Activated T-helper 17 cell treated with anti-CD3 and anti-CD28 coated beads, Interleukin-2, amount 50 U/mL, for 72 hours (primary cell): Measurements from ENCODE around the gene TUT1. TPM values are rescaled to one million over a fixed set of nuclear protein-coding genes. Genes with fewer than 3 reads are reported as not detected.
"Not testable (repeated sequence)": the region's sequence is repeated elsewhere in the genome, so short reads cannot be mapped to it uniquely, and the experiment has no call there.

Experiments
- ATAC-seq: fragments of 150-1000 bp; cut with Tn5 transposase; replicated peaks from 2 replicates; pipeline ENCODE4 v1.10.0; 2021; ENCODE audit warnings: mild to moderate bottlenecking, moderate library complexity
- H3K27ac Mint-ChIP-seq: one replicate; pipeline ENCODE4 v1.8.0; 2022; ENCODE audit warnings: mixed read lengths
- H3K27me3 Mint-ChIP-seq: one replicate; pipeline ENCODE4 v1.8.0; 2022; ENCODE audit warnings: mixed read lengths
- H3K36me3 Mint-ChIP-seq: one replicate; pipeline ENCODE4 v1.8.0; 2022; ENCODE audit warnings: low read depth, mild to moderate bottlenecking, mixed read lengths
- H3K4me1 Mint-ChIP-seq: one replicate; pipeline ENCODE4 v1.8.0; 2022; ENCODE audit warnings: mixed read lengths
- H3K4me3 Mint-ChIP-seq: one replicate; pipeline ENCODE4 v1.8.0; 2022; ENCODE audit warnings: mild to moderate bottlenecking, mixed read lengths
- H3K9me3 Mint-ChIP-seq: one replicate; pipeline ENCODE4 v1.8.0; 2022; ENCODE audit warnings: mixed read lengths
- total RNA-seq, 2 donors: library from RNA; stranded (reverse); gene quantifications; one replicate each; pipeline ENCODE4 v1.2.3, GENCODE V29; 2022

TUT1 gene
- total RNA-seq, 2 donors from 2014 or later: 23.8 to 25.7 TPM

DNA sequence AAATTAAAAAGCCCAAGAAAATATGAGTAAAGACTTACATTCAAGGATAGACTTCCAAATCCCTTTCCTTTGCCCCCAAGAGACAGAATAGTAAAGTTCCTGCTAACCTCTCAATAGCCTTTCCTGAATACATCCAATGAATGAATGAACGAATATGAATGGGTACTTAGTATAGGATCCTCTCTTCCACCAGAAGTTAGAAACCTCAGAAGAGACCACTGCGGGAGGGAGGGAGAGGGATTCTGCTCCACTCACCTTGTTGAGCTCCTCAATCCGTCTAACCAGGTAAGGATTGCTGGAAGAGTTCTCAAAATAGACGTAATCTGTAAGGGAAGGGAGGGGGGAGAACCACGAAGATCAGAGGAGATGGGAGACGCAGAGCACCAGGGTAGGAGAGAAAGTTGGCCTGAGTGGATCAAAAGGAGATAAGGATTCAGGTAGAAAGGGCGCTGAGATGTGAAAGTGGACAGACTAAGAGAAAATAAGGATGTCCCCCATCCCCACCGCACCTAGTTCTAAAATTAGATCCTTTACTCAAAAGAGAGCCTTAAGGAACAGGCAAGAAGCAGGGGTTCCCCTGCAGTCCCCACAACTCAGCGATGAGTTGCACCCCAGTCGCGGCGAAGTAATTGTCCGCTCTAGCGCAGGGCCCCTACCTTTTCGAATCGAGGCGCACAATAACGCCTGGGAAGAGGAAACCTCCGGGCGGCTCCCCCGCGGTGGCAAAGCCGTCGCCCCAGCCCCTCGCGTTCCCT is 9.2 kb upstream of the TUT1 start:
- H3K27ac Mint-ChIP-seq: peak overlapping the region; percentile 86
- H3K36me3 Mint-ChIP-seq: peaks cover 91% of the 10 kb centered on the region
- peaks cover 37% of the 10 kb centered on the region for H3K4me1 Mint-ChIP-seq
- no peak for ATAC-seq
- H3K9me3 Mint-ChIP-seq: no peaks in the 10 kb centered on the region
- H3K4me3 Mint-ChIP-seq: peak overlapping the region; percentile 90
- H3K27me3 Mint-ChIP-seq: no peaks in the 10 kb centered on the region

GRCh38 chr11:62599901-62600300 is 8.6 kb upstream of the TUT1 start:
- Mint-ChIP-seq H3K4me3 (peak overlapping the region; percentile 90), H3K4me1 (peaks cover 37% of the 10 kb centered on the region), H3K27ac (peak overlapping the region; percentile 86), H3K36me3 (peaks cover 91% of the 10 kb centered on the region), H3K27me3 (no peaks in the 10 kb centered on the region), H3K9me3 (no peaks in the 10 kb centered on the region)
- no peak for ATAC-seq

DNA sequence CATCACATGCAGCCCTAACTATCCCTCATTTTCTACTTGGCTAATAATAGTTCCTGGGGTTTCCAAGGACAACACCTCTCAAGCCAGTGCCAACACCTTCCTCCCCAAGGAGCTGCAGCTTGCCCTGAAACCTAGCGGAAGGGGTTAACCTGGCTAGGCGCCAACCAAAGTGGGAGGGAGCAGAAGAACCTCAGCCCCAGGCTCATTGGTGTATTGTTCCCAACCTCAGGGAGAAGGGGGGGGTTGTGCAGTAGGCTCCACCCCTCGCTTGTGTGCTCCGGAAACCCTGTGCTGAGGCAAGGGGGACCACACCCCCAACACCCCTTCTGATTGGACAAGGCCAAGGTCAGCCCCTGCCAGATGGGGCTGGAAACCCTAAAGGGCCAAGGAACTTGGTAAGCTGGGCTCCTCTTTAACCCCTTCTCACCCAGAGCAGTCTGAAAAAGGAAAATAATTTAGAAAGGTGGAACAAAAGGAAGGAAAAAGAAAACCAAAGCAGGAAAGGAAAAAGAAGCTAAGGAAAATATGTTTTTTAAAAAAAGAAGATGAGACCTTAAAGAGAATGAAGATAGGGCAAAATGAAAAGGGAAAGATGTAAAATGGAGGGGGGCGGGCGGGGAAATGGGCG is 7.9 kb upstream of the TUT1 start:
- Mint-ChIP-seq H3K4me1 (peaks cover 37% of the 10 kb centered on the region), H3K9me3 (no peaks in the 10 kb centered on the region), H3K4me3 (peak overlapping the region; percentile 90), H3K27me3 (no peaks in the 10 kb centered on the region), H3K36me3 (peaks cover 91% of the 10 kb centered on the region), H3K27ac (peak overlapping the region; percentile 86)
- ATAC-seq: peak; percentile 80

GRCh38 chr11:62595124-62595523 is 3.8 kb upstream of the TUT1 start:
- Mint-ChIP-seq H3K4me3 (no peak overlapping the region), H3K27ac (peak overlapping the region; percentile 69), H3K27me3 (no peaks in the 10 kb centered on the region), H3K4me1 (peaks cover 45% of the 10 kb centered on the region), H3K36me3 (peaks cover 89% of the 10 kb centered on the region), H3K9me3 (no peaks in the 10 kb centered on the region)
- ATAC-seq: no peak

DNA sequence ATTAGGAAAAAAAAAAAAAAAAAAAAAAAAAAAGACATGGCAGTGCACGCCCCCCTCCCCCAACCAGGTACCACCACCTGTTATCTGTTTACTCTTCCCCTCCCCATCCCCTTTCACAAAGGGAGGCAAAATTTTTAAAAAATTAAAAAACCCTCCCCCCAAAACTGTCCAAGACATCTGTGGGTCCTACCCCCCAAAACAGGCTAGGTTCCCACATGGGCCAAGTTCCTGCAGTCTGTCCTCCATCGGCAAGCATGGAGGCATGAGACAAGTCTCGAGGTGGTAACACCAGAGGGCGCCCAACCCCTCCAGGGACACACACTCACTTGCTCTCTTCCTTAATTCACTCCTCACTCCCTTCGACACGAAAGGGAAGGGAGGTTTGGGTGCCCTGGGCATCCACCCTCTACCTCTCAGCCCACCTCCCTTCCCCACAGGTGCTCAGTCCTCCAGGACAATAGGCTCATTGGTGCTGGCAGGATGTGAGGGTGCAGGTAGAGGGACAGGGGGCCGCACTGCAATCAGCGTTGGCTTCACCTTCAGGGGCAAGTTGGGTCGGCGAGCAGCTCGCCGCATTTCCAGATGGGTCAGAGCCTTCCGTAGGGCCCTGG is 2.2 kb upstream of the TUT1 start:
- ATAC-seq: peak; percentile 25
- Mint-ChIP-seq H3K4me1 (peaks cover 29% of the 10 kb centered on the region), H3K9me3 (no peaks in the 10 kb centered on the region), H3K36me3 (peaks cover 84% of the 10 kb centered on the region), H3K27me3 (no peaks in the 10 kb centered on the region), H3K4me3 (peak overlapping the region; percentile 91), H3K27ac (peak overlapping the region; percentile 72)

DNA sequence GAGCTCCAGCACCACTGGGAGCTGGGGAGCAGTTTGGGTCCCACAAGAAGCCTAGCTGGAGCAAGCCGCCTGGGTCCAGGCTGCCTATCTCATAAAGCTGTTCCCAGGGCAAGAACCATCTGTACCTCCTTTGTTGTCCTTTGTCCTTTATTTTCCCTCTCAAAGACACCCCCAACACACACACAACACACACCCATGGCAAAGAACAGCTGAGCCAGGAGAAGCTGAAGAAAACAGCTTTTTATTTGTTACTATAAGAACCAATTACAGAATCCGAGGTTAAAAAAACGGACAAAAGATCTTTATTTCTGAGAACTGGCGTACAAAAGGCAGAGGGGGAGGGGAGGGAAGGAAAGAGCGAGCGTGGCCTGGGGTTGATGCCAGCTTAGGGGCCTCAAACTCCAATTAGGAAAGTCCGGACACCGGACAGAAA is 1.7 kb upstream of the TUT1 start:
- H3K4me1 Mint-ChIP-seq: peaks cover 26% of the 10 kb centered on the region
- H3K27ac Mint-ChIP-seq: peak overlapping the region; percentile 72
- no peaks in the 10 kb centered on the region for H3K27me3 Mint-ChIP-seq
- no peak for ATAC-seq
- no peaks in the 10 kb centered on the region for H3K9me3 Mint-ChIP-seq
- peak overlapping the region; percentile 91 for H3K4me3 Mint-ChIP-seq
- H3K36me3 Mint-ChIP-seq: peaks cover 84% of the 10 kb centered on the region

DNA sequence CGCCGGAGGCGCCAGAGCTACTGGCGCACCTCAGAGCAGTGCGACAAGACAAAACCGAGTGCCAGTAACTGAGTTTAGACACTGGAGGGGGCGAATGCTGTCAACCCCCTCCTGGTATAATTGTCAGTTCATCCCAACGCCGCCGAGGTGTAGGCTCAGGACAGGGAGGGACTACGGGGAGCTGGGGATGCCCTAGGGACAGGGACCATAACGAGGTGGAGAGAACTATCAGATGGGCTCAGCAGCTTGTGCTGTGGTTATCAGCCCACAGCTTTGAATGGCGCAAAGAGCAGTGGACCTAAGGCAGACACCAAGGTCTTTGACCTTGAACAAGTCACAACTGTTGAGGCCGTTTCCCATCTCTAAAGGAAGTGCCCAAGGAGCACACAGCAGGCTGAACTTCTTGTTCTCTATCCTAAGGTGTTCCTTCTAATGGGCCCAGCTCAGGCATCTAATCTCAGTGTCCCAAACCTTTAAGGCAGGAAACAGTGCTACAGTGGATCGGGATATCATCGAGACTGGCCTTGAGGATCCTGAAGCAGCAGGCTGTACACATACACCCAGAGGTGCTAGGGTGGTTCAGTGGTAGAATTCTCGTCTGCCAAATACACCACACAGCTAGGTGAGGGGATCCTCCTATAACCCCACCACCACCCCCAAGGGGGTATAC is 958 bp upstream of the TUT1 start:
- Mint-ChIP-seq H3K9me3 (no peaks in the 10 kb centered on the region), H3K27ac (peak overlapping the region; percentile 91), H3K27me3 (no peaks in the 10 kb centered on the region), H3K4me3 (peak overlapping the region; percentile 91), H3K4me1 (peaks cover 20% of the 10 kb centered on the region), H3K36me3 (peaks cover 84% of the 10 kb centered on the region)
- no peak for ATAC-seq

DNA sequence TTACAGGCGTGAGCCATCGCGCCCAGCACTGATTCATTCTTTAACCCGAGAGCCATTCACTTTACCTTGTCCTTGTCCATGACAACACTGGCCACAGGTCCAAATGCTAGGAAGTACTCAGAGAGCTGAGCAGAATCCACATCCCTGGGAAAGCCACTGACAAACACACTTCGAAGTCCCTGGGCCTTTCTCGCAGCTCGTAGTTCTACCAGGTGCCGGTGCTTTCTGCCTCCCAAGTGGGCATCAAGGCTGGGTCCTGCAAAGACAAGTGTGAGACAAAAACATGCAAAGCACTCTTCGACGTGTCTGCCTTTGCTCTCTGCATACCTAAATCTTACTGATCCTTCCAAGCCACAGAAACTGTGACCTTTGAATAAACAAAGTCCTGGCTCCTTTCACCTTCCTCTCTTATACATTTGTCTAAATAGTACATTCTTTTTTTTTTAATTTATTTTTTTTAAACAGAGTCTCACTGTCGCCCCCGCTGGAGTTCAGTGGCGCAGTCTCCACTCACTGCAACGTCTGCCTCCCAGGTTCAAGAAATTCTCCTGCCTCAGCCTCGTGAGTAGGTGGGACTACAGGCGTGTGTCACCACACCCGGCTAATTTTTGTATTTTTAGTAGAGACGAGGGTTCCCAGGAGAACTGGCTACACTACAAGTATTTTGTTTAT is 2.2 kb downstream of the TUT1 start:
- H3K4me1 Mint-ChIP-seq: peaks cover 17% of the 10 kb centered on the region
- ATAC-seq: no peak
- H3K27me3 Mint-ChIP-seq: no peaks in the 10 kb centered on the region
- H3K9me3 Mint-ChIP-seq: no peaks in the 10 kb centered on the region
- H3K36me3 Mint-ChIP-seq: peaks cover 80% of the 10 kb centered on the region
- H3K4me3 Mint-ChIP-seq: peak overlapping the region; percentile 91
- no peak overlapping the region for H3K27ac Mint-ChIP-seq

DNA sequence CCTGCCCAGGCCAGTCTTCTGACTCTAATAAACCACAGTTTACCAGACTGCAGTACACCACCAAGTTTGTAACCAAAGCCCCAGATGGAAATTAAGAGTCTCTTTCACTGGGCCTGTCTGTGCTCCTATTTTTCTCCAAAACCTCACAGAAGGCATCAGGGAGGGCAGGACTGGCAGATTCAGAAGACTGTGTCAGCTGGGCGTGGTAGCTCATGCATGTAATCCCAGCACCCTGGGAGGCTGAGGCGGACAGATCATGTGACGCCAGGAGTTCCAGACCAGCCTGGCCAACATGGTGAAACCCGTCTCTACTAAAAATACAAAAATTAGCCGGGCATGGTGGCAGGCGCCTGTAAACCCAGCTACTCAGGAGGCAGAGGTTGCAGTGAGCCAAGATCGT is 6.0 kb downstream of the TUT1 start:
- not testable (repeated sequence) for H3K9me3 Mint-ChIP-seq, ATAC-seq, H3K4me1 Mint-ChIP-seq, H3K27me3 Mint-ChIP-seq, H3K4me3 Mint-ChIP-seq, H3K27ac Mint-ChIP-seq
- H3K36me3 Mint-ChIP-seq: peaks cover 86% of the 10 kb centered on the region

- not testable (repeated sequence) for H3K27me3 Mint-ChIP-seq, H3K4me3 Mint-ChIP-seq, H3K4me1 Mint-ChIP-seq, H3K27ac Mint-ChIP-seq, H3K9me3 Mint-ChIP-seq, ATAC-seq
- peaks cover 79% of the 10 kb centered on the region for H3K36me3 Mint-ChIP-seq
Measured at GRCh38 chr11:62581735-62582134, 9.6 kb downstream of the TUT1 start.

DNA sequence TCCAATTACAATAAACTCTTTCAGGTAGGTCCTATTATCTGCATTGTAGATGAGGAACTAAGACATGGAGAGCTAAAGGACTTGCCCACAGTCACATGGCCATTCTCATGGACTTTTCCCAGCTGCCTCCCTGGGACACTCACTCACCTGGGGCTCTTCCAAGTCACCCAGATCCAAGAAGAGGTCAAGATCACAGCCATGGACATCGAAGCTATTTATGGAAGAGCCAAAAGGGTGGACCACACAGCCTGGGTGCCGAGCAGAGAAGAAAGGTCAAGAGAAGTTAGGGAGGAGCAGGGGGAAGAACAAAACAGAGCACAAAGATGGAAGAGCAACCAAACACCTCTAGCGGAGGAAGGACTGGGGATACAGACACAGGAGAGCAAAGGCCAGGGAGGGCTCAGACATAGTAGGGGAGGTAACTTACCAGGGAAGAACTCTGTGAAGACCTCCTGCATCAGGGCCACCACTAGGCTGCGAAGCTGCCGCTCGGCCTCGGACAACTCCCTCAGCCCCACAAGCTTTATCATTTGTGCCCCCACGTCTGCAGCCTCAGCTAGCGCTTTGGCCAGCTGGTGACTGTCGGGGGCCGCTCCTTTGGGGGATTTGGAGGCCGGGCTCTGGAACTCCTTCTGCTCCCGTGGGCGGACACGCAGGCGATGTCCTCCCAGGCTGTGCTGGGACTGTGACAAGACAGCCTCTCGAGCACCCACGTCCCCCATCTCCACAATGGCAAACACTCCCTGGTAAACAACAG is 10.2 kb downstream of the TUT1 start:
- H3K27me3 Mint-ChIP-seq: no peaks in the 10 kb centered on the region

DNA sequence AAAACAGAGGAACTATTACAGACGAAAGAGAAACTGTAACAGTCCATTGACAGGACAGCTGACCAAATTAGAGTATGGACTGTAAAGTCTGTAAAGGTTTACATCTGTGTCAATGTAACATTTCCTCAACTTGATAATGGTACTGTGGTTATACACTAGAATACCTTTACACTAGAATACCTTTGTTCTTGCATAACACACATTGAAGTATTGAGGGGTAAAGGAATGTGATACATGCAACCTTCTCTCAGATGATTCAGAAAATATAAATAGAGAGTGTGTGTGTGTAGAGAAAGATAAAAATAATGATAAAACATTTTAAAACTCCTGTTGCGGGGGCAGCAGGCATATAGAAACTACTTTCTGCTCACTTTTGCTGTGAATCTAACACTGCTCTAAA is 12.1 kb downstream of the TUT1 start:
- Mint-ChIP-seq H3K9me3 (no peaks in the 10 kb centered on the region), H3K27ac (no peak overlapping the region), H3K4me1 (peaks cover 10% of the 10 kb centered on the region), H3K27me3 (no peaks in the 10 kb centered on the region), H3K4me3 (no peak overlapping the region), H3K36me3 (peaks cover 82% of the 10 kb centered on the region)
- no peak for ATAC-seq

More for the DNA sequence above, 10.2 kb downstream of the TUT1 start:
- peaks cover 78% of the 10 kb centered on the region for H3K36me3 Mint-ChIP-seq
- no peak overlapping the region for H3K27ac Mint-ChIP-seq
- ATAC-seq: no peak
- no peaks in the 10 kb centered on the region for H3K4me1 Mint-ChIP-seq
- H3K4me3 Mint-ChIP-seq: no peak overlapping the region
- H3K9me3 Mint-ChIP-seq: no peaks in the 10 kb centered on the region

GRCh38 chr11:62578541-62578940 is 12.8 kb downstream of the TUT1 start:
- Mint-ChIP-seq H3K27ac (no peak overlapping the region), H3K4me3 (no peak overlapping the region), H3K4me1 (peaks cover 10% of the 10 kb centered on the region), H3K27me3 (no peaks in the 10 kb centered on the region), H3K36me3 (peaks cover 82% of the 10 kb centered on the region), H3K9me3 (no peaks in the 10 kb centered on the region)
- no peak for ATAC-seq
